Activated CD4-positive, CD25-positive, alpha-beta regulatory T cell treated with anti-CD3 and anti-CD28 coated beads, Interleukin-2, amount 50 U/mL, for 16 hours (primary cell): ENCODE results near the gene ZFYVE27.

ENCODE experiments used
- DNase-seq: peaks from one replicate; pipeline ENCODE4 v3.0.0-alpha.2; 2020; ENCODE audit warnings: low read depth, low spot score

ZFYVE27 gene

DNA sequence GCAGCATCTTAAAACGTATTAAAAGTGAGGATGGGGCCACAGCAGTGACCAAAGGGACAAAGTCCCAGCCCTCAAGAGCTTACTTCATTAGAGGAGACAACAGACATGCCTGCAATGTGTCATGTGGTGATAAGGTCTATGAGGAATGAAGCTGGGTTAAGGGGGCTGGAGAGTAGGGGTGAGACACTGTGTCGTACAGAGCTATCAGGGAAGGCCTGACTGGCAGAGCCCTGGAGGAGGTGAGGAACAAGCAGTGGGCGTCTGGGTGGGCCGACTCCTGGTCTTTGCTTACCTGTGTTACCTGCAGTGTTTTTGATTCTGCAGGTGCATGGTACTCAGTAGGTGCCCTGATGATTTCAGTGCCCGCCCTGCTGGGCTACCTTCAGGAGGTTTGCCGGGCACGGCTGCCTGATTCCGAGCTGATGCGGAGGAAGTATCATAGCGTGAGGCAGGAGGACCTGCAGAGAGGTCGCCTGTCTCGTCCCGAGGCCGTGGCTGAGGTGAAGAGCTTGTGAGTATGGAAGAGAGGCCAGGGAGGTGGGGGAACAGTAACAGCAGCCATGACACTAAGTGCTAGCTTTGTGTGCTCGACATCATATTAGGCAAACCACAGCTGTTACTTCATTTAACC is 7.6 kb downstream of the ZFYVE27 start:
- DNase-seq = no peak

DNA sequence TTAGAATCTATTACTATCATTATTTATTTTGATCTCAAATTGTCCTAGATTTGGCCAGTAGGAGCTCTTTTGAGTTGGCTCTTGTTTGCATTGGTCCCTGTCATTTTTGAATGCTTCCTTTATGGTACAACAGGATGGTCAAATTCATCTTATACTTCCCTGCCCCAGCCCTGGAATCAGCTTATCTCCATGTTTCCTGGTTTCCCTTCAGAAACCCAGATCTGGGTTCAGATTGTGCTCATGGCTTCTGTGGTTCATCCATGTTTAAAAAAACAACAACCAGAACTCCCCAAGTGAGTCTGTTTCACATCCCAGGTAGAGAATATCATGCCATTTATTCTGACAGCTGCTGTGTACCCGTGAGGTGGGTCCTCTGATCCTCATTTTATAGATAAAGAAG is 10.6 kb downstream of the ZFYVE27 start:
- no peak for DNase-seq

DNA sequence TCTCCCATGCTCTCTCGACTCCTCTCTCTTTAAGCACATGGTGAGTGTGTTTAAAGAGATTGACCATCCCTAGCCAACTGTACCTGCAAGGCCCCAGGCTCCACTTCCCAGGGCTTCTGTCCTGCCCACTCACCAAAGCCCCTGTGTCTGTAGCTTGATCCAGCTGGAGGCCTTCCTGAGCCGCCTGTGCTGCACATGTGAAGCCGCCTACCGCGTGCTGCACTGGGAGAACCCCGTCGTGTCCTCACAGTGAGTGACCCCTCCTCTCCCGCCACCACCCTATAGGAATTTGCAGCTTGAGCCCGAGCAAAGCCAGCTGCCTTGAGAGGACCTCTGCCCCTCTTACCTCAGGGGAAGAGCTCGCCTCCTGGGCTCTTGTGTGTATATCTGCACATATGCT is 11.2 kb downstream of the ZFYVE27 start:
- no peak for DNase-seq

DNA sequence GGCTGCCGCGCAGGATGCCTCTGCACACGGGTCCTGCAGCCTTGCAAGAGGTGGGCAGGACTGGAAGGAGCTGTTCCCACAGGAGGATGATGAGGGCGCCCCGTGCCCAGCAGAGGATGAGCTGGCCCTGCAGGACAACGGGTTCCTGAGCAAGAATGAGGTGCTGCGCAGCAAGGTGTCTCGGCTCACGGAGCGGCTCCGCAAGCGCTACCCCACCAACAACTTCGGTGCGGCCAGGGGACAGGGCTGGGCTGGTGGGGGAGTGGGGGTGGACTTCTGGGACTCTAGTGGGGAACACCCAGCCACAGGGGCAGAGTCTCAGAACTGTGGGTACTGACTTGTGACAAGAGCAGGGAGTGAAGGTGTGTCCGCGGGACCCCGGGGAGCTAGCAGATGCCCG is 16.0 kb downstream of the ZFYVE27 start:
- no peak for DNase-seq

DNA sequence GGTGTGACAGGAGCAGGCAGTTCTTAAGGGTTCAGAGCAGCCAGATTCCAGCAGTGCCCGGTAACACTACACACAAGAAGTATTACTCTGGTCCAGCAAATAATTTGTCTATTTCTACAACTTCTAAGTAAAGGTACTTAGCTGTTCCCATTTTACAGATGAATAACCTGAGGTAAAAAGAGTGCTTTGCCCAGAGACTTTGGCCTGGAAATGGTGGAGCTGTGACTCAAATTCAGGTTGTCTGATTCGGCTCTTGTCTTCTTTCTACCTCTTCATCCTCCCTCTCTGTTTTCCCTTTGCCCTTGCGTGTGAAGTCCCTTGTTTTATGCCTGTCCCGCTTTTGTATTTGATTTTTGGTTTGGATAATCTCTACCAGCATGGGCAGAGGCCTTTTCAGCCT is 17.8 kb downstream of the ZFYVE27 start:
- no peak for DNase-seq

DNA sequence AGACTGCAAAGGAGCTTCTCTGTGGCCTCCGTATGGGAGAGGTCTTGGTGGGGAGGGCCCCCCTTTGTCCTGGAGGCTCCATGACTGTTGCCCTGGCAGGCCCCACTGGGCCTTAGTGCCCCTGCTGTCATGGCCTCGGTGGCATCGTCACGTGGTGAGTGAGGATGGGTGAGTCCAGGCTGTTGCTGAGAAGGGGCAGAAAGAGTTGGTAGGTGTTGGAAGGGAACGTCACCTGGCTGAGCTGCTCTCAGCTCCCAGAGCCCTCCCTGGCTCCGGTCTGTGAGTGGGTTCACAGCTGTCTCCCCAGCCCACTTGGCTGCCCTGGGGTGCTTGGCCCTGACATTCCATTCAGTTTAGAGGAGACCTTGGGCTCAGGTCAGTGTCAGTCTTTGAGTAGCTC is 18.8 kb downstream of the ZFYVE27 start:
- no peak for DNase-seq

DNA sequence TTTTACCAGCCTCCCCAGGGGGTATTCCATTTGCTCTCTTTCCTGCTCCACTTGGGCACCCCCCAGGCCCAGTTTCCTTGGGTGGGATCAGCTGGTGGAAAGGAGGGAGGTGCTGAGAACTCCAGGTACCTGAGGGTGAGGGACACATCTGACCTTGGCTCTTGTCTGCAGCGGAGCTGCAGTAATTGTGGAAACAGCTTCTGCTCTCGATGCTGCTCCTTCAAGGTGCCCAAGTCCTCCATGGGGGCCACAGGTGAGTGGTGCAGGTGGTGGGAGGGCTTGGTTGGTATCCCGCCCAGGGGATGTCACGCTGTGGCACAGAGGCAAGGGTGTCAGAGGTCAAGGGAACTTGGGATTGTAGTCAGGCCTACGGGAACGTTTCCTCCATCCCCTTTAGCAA is 20.5 kb downstream of the ZFYVE27 start:
- no peak for DNase-seq

DNA sequence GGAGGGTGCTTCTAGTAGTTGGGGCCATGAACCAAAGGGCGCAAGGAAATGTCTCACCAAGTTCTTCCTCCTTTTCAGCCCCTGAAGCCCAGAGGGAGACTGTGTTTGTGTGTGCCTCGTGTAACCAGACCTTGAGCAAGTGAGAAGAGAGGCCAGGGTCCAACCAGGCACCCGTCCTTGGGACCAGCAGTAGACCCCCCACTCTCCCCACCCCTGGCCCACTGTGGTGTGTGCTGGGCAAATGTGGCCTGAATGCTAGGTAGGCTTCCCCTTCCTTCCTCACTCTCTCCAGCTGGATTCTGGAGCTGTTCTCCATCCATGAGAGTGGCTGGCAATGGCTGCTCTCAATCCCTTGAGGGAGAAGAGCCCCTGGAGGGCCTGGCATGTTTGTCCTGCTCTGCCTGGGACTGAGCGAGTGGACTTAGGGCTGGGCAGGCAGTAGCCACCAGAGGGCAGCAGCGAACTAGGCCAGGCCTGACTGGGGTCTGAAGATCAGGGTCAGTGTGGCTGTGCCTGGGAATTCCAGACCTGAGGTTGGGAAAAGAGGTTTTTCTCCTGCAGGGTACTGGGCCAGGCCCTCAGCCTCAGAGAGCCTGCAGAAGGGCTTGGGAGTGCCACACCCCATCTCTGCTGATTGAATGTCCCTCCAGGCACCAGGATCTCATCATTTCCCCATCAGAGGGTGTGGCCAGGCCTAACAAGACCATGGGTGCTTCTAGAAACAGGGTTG is 22.4 kb downstream of the ZFYVE27 start:
- no peak for DNase-seq

DNA sequence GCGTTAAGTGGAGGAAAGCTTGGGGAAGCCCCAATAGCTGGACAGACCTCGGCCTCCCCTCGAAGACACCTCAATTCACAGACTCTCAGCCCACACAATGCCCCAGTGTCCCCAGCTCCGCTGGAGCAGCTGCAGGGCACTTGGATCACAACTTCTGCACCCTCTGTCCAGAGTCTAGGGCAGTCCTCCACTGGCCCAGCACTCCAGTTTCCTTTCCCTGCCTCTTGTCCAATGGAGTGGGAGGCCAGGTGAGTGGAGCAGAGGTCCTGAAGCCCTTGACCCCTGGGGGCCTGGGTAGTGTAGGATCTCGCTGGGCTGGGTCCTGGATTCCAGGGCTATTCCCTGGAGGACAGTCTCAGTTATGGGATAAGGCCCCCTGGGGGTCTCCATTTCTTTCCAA is 23.0 kb downstream of the ZFYVE27 start:
- no peak for DNase-seq

DNA sequence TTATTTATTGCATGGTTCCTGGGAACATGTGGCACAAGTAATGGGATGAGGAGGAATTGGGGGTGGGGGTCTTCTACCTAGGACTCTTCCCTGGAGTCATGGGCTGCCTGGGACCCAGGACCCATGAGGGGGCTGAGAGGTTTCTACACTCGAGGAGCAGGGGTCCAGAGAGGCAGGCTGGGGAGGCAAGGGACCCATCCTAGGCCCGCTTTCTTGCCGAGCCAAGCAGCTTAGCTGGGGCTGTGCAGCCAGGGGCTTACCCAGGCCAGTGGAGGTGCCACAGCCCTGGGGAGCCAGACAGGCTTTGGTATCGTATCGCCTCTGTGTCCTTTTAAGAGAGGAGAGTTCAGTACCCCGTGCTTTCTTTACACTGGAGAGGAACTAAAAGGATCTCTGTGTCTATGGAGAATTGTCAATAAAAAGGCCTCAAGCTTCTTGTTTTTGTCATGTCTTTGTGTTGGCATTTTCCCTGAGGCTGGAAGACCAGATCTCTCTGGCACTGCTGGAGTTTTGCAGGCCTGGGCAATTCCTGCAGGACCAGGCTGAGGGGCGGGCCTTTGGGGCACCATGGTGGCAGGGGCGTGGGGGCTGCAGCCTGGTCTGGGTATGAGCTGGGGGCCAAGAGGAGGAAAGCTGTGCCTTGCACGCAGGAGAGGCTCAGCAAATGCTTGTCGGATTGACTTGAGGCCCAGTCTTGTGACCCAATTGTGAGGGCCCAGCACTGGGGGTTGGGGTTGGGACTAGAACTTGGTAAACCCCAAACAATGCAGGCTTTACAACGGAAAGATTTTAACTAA is 23.7 kb downstream of the ZFYVE27 start:
- DNase-seq = no peak

DNA sequence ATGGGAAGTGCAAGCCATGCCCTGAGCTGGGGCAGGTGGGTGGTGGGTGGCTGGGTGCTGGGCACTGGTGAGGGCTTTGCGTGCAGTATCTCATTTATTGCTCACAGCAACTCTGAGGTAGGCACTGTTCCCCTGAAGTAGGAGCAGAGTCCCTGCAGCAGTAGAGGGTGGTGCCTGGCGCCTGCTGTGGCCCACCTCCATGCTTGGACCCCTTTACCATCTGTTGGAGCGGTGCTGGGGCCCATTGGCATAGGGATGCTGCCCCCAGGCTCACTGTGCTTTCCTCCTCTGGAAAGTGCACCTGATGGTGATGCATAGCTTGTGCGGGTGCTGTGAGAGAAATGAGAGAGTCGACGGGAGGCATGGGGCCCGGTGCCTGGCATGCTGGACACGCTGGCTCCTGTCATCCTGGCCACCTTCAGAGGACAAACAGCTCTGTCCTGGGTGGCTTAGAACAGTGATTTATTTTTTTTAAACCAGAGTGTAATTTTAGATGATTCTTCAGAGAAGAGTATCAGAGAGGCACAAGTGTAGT is 24.5 kb downstream of the ZFYVE27 start:
- no peak for DNase-seq

DNA sequence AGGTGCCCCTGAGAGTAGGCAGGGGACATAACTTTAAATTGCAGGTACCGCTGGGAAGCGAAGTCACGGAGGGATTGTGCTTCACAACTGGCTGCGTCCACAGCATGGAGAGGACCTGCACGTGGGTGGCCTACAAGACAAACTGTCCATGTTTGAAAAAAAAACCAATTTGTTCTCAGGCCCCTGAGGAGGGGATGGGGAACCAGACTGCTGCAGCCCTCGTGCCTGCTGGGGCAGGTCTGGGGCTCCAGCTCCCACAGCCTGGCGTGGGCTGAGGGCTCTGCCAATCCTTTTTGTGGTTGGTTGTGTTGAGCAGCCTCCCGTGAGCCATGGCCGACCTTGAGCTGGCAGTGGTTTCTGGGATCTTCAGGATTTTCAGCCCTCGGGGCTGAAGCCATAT is 25.1 kb downstream of the ZFYVE27 start:
- no peak for DNase-seq

DNA sequence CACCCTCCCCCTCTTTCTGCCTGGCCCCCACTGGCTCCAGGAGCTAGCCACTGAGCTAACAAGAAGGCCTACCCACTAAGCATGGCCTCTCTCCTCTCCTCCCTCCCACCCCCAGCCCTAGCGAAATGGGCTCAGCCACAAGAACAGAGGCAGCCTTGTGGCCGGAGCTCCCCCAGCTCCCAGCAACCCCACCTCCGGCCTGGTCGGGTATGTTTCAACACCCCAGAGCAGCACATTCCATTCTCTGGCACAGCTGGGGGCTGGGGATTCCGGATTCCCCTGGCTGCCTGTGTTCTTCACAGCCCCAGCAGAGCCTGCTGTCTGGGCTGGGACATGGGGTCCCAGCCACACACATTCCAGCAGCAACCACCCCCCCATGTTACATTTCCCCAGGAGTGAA is 25.9 kb downstream of the ZFYVE27 start:
- no peak for DNase-seq

DNA sequence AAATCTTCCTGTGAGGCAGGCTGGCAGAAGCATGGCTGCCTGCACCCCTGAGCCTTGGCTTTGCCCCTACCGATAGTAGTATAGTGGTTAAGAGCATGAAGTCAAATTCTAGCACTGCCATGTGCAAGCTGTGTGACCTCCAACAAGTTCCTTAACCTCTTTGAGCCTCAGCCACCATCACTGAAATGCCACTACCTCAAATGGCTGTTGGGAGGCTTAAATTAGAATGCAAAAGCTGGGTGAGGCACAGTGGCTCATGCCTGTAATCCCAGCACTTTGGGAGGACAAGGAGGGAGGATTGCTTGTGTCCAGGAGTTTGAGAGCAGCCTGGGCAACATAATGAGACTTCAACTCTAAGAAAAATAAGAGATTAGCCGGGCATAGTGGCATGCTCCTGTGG is 26.5 kb downstream of the ZFYVE27 start:
- no peak for DNase-seq

DNA sequence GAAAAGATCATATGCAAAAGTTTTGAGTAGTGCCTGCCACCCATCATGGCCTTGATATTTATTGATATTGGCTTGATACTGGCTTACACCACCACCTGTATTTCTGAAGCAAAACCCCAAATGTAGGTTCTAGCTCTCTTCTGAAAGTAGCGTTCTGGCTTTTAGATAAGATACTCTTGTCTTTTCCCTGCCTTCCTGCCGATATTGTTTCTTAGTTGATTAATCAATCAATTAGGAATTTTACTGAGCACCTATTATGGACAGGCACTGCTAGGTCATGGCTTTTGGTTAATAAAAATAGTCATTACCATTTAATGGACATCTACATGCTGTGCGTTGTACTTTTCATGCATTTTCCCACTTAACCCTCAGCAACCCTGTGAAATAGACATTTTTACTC is 27.0 kb downstream of the ZFYVE27 start:
- no peak for DNase-seq

DNA sequence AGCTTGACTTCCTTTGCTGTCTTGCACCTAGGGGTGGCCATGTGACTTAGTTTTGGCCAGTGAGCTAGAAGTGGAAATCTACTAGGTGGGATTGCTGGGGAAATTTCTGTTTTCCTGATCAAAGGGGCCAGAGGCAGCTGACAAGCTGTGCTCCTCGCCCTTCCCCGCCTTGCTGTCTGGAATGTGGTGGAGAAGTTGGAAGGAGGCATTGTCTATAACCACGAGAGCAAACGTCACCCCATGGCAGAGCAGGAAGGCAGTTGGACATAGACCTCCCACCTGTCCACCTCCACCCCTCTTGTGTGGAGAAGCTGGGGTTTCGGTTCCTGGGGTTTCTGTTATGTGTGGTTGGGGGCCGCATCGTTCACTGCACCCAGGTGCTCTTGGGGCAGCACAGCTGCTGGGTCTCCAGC is 27.6 kb downstream of the ZFYVE27 start:
- no peak for DNase-seq

DNA sequence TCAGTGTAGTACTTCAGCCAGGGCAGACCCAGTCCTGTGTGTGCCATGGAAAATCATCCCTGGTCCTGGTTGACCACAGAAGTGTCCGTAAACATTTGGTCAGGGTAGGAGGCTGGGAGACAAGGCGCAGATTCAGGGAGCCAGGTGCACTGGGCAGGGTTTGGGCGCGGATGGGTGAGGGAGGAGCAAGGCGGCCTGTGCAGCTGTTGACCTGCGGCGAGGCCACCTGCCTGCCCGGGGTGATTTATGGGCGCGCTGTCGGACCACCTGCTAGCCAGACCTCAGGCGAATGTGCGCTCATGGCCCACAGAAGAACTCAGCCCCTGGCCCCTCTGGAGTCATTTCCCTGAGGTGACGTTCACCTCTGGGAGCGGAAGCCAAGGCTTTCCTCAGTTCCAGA is 28.3 kb downstream of the ZFYVE27 start:
- DNase-seq = no peak

DNA sequence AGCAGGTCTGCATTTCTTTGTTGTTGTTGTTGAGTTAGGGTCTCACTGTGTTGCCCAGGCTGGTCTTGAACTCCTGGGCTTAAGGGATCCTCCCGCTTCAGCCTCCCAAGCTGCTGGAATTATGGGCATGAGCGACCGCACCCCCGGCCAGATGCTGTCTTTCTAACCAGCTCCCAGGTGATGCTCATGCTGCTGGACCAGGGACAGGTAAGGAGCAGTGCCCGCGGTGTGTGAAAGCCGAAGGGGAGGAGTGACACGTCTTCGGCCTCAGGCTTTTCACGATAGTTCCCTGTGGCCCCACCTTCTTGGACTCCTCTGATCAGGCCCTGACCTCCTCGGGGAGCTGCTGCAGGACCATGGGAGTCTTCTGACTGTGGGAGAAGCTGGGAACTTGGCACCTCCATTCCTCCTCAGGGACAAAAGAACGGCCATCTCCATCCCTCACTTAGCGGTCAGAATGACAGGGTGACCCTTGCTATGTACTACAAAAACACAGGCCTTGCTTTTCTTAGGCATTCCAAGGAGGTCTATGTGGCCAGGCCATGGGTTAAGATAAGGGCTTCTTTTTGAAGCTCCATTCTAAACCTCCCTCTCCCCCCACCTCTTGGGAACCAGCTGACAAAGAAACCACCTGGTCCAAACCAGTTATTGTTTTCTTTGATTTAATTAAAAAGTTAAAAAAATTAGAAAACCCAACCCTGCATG is 29.3 kb downstream of the ZFYVE27 start:
- no peak for DNase-seq

DNA sequence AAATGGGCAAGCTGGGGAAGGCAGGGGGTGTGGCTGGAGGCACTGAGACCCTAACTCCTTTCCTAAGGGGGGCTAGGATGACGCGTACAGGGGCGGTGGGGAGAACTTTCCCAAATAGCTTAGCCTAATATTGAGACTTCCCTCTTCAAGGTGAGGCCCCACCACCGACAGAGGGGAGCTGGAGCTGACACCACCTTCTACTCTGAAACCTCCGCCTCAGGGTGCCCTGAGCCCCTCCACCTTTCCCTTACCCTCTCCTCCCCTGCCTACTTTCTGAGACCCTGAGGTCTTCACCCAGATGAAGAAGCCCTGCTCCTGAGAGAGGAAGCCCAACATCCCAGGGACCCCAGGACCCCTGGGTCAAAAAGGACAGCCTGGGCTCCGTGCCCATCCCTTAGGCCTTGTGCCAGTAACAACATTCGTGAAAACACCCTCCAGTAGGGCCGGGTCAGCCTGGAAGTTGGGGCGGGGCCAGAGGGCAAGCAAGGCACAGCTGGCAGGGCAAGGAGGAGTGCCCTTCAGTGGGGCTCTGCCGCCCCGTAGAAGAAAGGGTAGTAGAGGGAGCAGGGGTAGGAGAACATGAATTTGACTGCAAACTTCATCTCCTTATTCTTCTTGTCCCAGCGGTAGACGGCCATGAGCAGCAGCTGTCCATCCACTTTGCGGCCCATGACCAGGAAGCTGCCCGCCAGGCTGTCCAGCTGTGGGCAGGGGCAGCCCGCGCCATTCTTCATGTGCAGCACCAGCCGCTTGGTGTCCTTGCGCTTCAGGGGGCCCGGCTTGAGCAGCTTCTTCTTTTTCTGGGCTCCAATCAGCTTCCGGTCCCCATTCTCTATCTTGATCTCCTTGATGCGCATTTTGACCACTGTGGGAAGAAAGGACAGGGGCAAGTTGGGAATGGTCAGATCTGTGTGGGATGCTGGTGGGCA is 30.3 kb downstream of the ZFYVE27 start:
- DNase-seq = no peak

DNA sequence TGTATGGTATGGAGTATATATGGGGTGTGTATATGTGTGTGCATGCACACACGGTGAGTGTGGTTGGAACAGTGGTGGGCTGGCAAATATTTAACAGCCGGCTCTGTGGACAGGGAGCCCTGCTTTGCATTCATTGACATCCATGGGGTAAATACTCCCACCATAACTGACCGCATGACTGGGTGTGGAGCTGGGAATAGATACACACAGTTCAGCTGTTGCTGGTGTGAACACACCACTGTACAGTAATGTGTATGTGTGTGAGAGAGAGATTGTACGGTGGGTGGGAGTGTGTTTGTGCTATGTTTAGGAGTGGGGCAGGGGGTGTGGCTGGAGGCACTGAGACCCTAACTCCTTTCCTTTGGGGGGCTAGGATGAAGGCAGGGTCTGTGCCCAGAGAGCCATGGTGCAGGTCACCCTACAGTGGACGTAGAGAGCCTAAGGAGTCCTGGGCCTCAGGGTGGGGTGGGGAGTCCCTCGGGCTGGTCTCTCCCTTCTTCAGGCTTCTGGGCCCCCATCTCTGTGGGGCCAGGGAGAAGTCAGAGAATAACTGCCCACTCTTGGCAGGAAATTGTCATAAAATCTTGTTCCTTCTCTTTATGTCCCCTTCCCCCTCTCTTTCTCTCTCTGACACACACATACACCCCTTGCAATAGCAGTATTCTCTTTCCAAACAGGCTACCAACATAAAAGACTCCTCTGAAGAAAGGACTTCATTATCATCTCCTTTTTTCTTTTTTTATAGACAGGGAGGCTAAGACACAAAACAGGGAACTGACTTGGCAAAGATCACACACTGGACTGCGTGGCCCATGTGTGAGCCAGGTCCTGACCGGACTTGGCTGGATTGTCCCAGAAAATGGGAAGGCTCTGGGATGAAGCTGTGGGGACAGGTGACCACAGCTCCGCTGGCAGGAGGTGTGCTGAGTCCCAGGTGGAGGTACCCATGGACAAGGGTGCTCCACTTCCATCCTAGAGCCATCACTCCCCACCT is 31.7 kb downstream of the ZFYVE27 start:
- DNase-seq = no peak
